ENCODE results near the gene AGFG1. TPM values are rescaled to one million over a fixed set of nuclear protein-coding genes. Genes with fewer than 3 reads are reported as not detected.
"Not testable (repeated sequence)": the region's sequence is repeated elsewhere in the genome, so short reads cannot be mapped to it uniquely, and the experiment has no call there.

Gene AGFG1
- total RNA-seq, 1 experiment from 2014 or later: 119 TPM

DNA sequence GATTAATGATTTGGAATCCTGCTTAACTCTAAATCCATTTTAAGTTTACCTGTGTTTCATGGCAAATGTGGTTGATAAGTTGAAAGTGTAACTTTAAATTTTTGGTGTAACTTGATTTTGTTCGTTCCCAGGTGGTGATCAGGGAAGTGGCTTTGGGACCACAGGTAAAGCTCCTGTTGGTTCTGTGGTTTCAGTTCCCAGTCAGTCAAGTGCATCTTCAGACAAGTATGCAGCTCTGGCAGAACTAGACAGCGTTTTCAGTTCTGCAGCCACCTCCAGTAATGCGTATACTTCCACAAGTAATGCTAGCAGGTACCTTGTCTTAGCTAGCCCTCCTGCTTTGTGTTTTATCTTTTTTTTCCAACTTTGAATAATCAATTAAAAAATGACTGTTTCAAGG lies 62.8 kb downstream of the AGFG1 start:
- no TSS peak for BruUV-seq (replicated peaks)
- peaks cover 8% of the 10 kb centered on the region for H3K79me2 ChIP-seq (ENCODE audit: low read depth)
- no peak overlapping the region for H2AFZ ChIP-seq
- no peak overlapping the region for H3K4me3 ChIP-seq
- ChIA-PET CTCF (no interaction called here), POLR2A (ENCODE audit: unreplicated experiment) (no interaction called here)
- TF ChIP-seq, protein P1, sequence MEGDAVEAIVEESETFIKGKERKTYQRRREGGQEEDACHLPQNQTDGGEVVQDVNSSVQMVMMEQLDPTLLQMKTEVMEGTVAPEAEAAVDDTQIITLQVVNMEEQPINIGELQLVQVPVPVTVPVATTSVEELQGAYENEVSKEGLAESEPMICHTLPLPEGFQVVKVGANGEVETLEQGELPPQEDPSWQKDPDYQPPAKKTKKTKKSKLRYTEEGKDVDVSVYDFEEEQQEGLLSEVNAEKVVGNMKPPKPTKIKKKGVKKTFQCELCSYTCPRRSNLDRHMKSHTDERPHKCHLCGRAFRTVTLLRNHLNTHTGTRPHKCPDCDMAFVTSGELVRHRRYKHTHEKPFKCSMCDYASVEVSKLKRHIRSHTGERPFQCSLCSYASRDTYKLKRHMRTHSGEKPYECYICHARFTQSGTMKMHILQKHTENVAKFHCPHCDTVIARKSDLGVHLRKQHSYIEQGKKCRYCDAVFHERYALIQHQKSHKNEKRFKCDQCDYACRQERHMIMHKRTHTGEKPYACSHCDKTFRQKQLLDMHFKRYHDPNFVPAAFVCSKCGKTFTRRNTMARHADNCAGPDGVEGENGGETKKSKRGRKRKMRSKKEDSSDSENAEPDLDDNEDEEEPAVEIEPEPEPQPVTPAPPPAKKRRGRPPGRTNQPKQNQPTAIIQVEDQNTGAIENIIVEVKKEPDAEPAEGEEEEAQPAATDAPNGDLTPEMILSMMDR (conservative IDR thresholded peaks at IDR 0.05): no peak
- TF ChIP-seq EZH2 (IDR thresholded peaks at IDR 0.05; ENCODE audit: low read depth): no peak
- no peaks in the 10 kb centered on the region for H3K9me3 ChIP-seq (ENCODE audit: insufficient read depth, low read depth)
- H3F3A ChIP-seq (ENCODE audit: insufficient read depth, low read depth): peaks cover 46% of the 10 kb centered on the region
- peaks cover 12% of the 10 kb centered on the region for H4K20me1 ChIP-seq (ENCODE audit: insufficient read depth)
- no peaks in the 10 kb centered on the region for H3K27me3 ChIP-seq (ENCODE audit: insufficient read depth, low read depth)
- no peak overlapping the region for H3K27ac ChIP-seq
- no peak overlapping the region for H3K4me2 ChIP-seq
- DNase-seq: no peak
- H3K4me1 ChIP-seq (replicated peaks; ENCODE audit: insufficient read depth): no peaks in the 10 kb centered on the region
- H3K9me2 ChIP-seq (ENCODE audit: insufficient read depth): no peaks in the 10 kb centered on the region
- peaks cover 59% of the 10 kb centered on the region for H3K36me3 ChIP-seq (ENCODE audit: low read depth)
- intact Hi-C loops (cut with micrococcal nuclease; ENCODE audit: unreplicated experiment): no loop called here

DNA sequence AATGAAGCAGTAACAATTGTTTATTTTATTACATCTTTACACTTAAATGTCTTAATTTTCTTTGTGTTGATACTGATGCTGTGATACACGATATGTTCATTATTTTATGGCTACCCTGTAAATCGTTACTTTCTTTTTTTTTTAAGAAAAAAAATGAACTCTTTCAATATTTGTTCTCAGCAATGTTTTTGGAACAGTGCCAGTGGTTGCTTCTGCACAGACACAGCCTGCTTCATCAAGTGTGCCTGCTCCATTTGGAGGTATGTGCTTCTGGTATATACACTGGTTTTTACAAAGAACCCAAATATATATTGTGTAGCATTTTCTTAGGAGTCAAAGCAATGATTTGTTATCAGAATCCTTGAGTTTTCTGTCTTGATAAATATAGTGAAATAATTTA lies 64.5 kb downstream of the AGFG1 start:
- Histone ChIP-seq H4K20me1 (ENCODE audit: insufficient read depth) (peaks cover 6% of the 10 kb centered on the region; the same call in 1 of the 2 replicates), H3K4me1 (replicated peaks; ENCODE audit: insufficient read depth) (no peaks in the 10 kb centered on the region), H3K9me3 (ENCODE audit: insufficient read depth, low read depth) (no peaks in the 10 kb centered on the region), H2AFZ (no peak overlapping the region), H3K4me2 (no peak overlapping the region), H3K9me2 (ENCODE audit: insufficient read depth) (no peaks in the 10 kb centered on the region), H3K4me3 (no peak overlapping the region), H3K79me2 (ENCODE audit: low read depth) (peaks cover 17% of the 10 kb centered on the region), H3F3A (ENCODE audit: insufficient read depth, low read depth) (peaks cover 48% of the 10 kb centered on the region), H3K27ac (no peak overlapping the region), H3K27me3 (ENCODE audit: insufficient read depth, low read depth) (no peaks in the 10 kb centered on the region), H3K36me3 (ENCODE audit: low read depth) (peaks cover 61% of the 10 kb centered on the region)
- ChIA-PET POLR2A (ENCODE audit: unreplicated experiment) (no interaction called here), CTCF (no interaction called here)
- TF ChIP-seq EZH2 (IDR thresholded peaks at IDR 0.05; ENCODE audit: low read depth): no peak
- TF ChIP-seq, protein P1 (conservative IDR thresholded peaks at IDR 0.05): no peak
- no TSS peak for BruUV-seq (replicated peaks)
- no peak for DNase-seq
- intact Hi-C loops (cut with micrococcal nuclease; ENCODE audit: unreplicated experiment): no loop called here

DNA sequence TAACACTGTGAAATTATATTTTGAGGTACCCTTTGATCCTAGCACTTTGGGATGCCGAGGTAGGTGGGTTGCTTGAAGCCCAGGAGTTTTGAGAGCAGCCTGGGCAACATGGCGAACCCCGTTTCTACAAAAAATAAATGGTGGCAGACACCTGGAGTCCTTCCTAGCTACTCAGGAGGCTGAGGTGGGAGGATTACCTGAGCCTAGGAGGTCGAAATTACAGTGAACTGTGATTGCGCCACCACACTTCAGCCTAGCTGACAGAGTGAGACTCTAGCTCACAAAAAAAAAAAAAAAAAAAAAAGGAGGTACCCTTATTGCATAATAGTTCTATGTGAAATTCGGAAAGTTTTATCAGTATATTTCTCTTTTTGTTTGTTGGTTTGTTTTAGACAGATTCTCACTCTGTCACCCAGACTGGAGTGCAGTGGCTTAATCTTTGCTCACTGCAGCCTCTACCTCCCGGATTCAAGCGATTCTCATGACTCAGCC lies 67.6 kb downstream of the AGFG1 start:
- intact Hi-C loops (cut with micrococcal nuclease; ENCODE audit: unreplicated experiment): no loop called here
- H3K27ac ChIP-seq: no peak overlapping the region

DNA sequence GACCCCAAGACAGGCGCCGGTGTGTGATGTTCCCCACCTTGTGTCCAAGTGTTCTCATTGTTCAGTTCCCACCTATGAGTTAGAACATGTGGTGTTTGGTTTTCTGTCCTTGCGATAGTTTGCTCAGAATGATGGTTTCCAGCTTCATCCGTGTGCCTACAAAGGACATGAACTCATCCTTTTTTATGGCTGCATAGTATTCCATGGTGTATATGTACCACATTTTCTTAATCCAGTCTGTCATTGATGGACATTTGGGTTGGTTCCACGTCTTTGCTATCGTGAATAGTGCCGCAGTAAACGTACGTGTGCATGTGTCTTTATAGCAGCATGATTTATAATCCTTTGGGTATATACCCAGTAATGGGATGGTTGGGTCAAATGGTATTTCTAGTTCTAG lies 68.4 kb downstream of the AGFG1 start:
- peaks cover 19% of the 10 kb centered on the region for H3F3A ChIP-seq (ENCODE audit: insufficient read depth, low read depth)
- CTCF ChIA-PET; H3K4me1 ChIP-seq (replicated peaks; ENCODE audit: insufficient read depth); H3K4me2 ChIP-seq; H3K9me2 ChIP-seq (ENCODE audit: insufficient read depth); DNase-seq; H2AFZ ChIP-seq; POLR2A ChIA-PET (ENCODE audit: unreplicated experiment); intact Hi-C loops (cut with micrococcal nuclease; ENCODE audit: unreplicated experiment); H3K27me3 ChIP-seq (ENCODE audit: insufficient read depth, low read depth); BruUV-seq (replicated peaks); H4K20me1 ChIP-seq (ENCODE audit: insufficient read depth); H3K27ac ChIP-seq; H3K9me3 ChIP-seq (ENCODE audit: insufficient read depth, low read depth); H3K4me3 ChIP-seq: not testable (repeated sequence)
- H3K36me3 ChIP-seq (ENCODE audit: low read depth): peaks cover 28% of the 10 kb centered on the region
- peaks cover 26% of the 10 kb centered on the region for H3K79me2 ChIP-seq (ENCODE audit: low read depth)

More for the DNA sequence above, 67.6 kb downstream of the AGFG1 start:
- Histone ChIP-seq H3K79me2 (ENCODE audit: low read depth) (peaks cover 26% of the 10 kb centered on the region), H3K4me2 (no peak overlapping the region), H3K27me3 (ENCODE audit: insufficient read depth, low read depth) (no peaks in the 10 kb centered on the region), H3K36me3 (ENCODE audit: low read depth) (peaks cover 36% of the 10 kb centered on the region), H4K20me1 (ENCODE audit: insufficient read depth) (no peaks in the 10 kb centered on the region), H3K9me3 (ENCODE audit: insufficient read depth, low read depth) (no peaks in the 10 kb centered on the region), H2AFZ (no peak overlapping the region), H3K9me2 (ENCODE audit: insufficient read depth) (no peaks in the 10 kb centered on the region), H3K4me1 (replicated peaks; ENCODE audit: insufficient read depth) (no peaks in the 10 kb centered on the region), H3K4me3 (no peak overlapping the region), H3F3A (ENCODE audit: insufficient read depth, low read depth) (peaks cover 27% of the 10 kb centered on the region)
- CTCF ChIA-PET: interaction anchor here (0.6 kb wide), 1 partner anchor 271 kb away, joined by 5 read pairs; no protein-coding TSS in a partner anchor
- DNase-seq: no peak
- POLR2A ChIA-PET (ENCODE audit: unreplicated experiment): no interaction called here
- no TSS peak for BruUV-seq (replicated peaks)
- TF ChIP-seq, protein P1 (conservative IDR thresholded peaks at IDR 0.05): no peak
